ENCODE data around the gene GPAT2. TPM values are rescaled to one million over a fixed set of nuclear protein-coding genes. Genes with fewer than 3 reads are reported as not detected.
"Not testable (repeated sequence)": the region's sequence is repeated elsewhere in the genome, so short reads cannot be mapped to it uniquely, and the experiment has no call there.

GPAT2 gene
- total RNA-seq, 1 donor from 2014 or later, result not detected

- H3K4me3 Mint-ChIP-seq, result no peak overlapping the region
- Histone ChIP-seq H3F3A (ENCODE audit: low read depth) (no peaks in the 10 kb centered on the region), H3K36me3 (no peaks in the 10 kb centered on the region), H3K4me3 (no peak overlapping the region), H3K9me3 (ENCODE audit: low read depth) (no peaks in the 10 kb centered on the region), H4K20me1 (ENCODE audit: low read depth) (no peaks in the 10 kb centered on the region), H3K79me2 (ENCODE audit: low read depth) (no peaks in the 10 kb centered on the region), H3K9ac (no peak overlapping the region), H3K4me2 (no peak overlapping the region), H3K27ac (no peak overlapping the region), H2AFZ (replicated peaks) (no peak overlapping the region), H3K27me3 (no peaks in the 10 kb centered on the region), H3K4me1 (no peaks in the 10 kb centered on the region)
- TF ChIP-seq CTCF (IDR thresholded peaks at IDR 0.05), result no peak
- no peak for TF ChIP-seq EZH2 (IDR thresholded peaks at IDR 0.05)
- TF ChIP-seq EZH2phosphoT487 (IDR thresholded peaks at IDR 0.05), result no peak
- no peaks in the 10 kb centered on the region for H3K36me3 Mint-ChIP-seq
- no peaks in the 10 kb centered on the region for H3K4me1 Mint-ChIP-seq
- no peak for DNase-seq (ENCODE audit: low spot score)
- H3K9me3 Mint-ChIP-seq, result no peaks in the 10 kb centered on the region
- peaks cover 10% of the 10 kb centered on the region for H3K27me3 Mint-ChIP-seq (ENCODE audit: insufficient read depth, low read depth)
- H3K27ac Mint-ChIP-seq, result no peak overlapping the region
Observed at GRCh38 chr2:96025194-96025492, 9.6 kb downstream of the GPAT2 start.

- no peaks in the 10 kb centered on the region for H3K27me3 ChIP-seq
- no peaks in the 10 kb centered on the region for H3F3A ChIP-seq (ENCODE audit: low read depth)
- no peak overlapping the region for H3K4me2 ChIP-seq
- no peak overlapping the region for H3K27ac Mint-ChIP-seq
- no peak for DNase-seq (ENCODE audit: low spot score)
- H2AFZ ChIP-seq (replicated peaks), result no peak overlapping the region
- no peak overlapping the region for H3K4me3 ChIP-seq
- H3K27ac ChIP-seq, result no peak overlapping the region
- H3K4me3 Mint-ChIP-seq, result no peak overlapping the region
- TF ChIP-seq EZH2phosphoT487 (IDR thresholded peaks at IDR 0.05) (no peak), CTCF (IDR thresholded peaks at IDR 0.05) (no peak), EZH2 (IDR thresholded peaks at IDR 0.05) (no peak)
- H3K36me3 Mint-ChIP-seq, result no peaks in the 10 kb centered on the region
- H3K9me3 Mint-ChIP-seq, result no peaks in the 10 kb centered on the region
- no peaks in the 10 kb centered on the region for H4K20me1 ChIP-seq (ENCODE audit: low read depth)
- no peaks in the 10 kb centered on the region for H3K9me3 ChIP-seq (ENCODE audit: low read depth)
- H3K79me2 ChIP-seq (ENCODE audit: low read depth), result no peaks in the 10 kb centered on the region
- H3K36me3 ChIP-seq, result no peaks in the 10 kb centered on the region
- H3K27me3 Mint-ChIP-seq (ENCODE audit: insufficient read depth, low read depth), result peaks cover 10% of the 10 kb centered on the region
- H3K4me1 Mint-ChIP-seq, result no peaks in the 10 kb centered on the region
- H3K9ac ChIP-seq, result no peak overlapping the region
- H3K4me1 ChIP-seq, result no peaks in the 10 kb centered on the region
Observed at GRCh38 chr2:96024336-96025193, 10.2 kb downstream of the GPAT2 start.

DNA sequence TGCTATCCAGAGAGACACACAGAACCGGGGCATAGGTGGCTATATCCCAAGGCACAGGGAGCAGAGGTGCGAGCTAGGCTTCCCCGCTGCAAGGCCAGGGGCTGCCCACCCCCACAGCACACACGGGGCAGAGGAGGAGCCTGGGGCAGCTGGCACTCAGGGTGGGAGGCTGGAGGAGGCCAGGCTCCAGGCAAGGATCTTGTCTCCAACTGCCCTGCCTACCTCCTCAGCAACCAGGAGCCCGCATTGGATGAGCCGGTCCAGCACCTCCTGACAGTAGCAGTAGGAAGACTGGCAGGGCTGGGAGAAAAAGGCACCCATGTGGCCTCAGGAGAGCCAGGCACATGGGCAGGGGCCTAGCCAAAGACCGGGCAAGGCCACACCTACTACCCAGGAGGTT lies 11.0 kb downstream of the GPAT2 start:
- not testable (repeated sequence) for H3K9me3 Mint-ChIP-seq; H3K4me3 Mint-ChIP-seq; DNase-seq (ENCODE audit: low spot score); H3K4me1 Mint-ChIP-seq; H3K27ac ChIP-seq; H3K4me2 ChIP-seq; H3K4me3 ChIP-seq; H3K27me3 ChIP-seq; H3K36me3 Mint-ChIP-seq; H3F3A ChIP-seq (ENCODE audit: low read depth); H3K9ac ChIP-seq; H4K20me1 ChIP-seq (ENCODE audit: low read depth); H2AFZ ChIP-seq (replicated peaks); H3K36me3 ChIP-seq; H3K79me2 ChIP-seq (ENCODE audit: low read depth); H3K27ac Mint-ChIP-seq; H3K4me1 ChIP-seq; H3K9me3 ChIP-seq (ENCODE audit: low read depth)
- peaks cover 12% of the 10 kb centered on the region for H3K27me3 Mint-ChIP-seq (ENCODE audit: insufficient read depth, low read depth)

DNA sequence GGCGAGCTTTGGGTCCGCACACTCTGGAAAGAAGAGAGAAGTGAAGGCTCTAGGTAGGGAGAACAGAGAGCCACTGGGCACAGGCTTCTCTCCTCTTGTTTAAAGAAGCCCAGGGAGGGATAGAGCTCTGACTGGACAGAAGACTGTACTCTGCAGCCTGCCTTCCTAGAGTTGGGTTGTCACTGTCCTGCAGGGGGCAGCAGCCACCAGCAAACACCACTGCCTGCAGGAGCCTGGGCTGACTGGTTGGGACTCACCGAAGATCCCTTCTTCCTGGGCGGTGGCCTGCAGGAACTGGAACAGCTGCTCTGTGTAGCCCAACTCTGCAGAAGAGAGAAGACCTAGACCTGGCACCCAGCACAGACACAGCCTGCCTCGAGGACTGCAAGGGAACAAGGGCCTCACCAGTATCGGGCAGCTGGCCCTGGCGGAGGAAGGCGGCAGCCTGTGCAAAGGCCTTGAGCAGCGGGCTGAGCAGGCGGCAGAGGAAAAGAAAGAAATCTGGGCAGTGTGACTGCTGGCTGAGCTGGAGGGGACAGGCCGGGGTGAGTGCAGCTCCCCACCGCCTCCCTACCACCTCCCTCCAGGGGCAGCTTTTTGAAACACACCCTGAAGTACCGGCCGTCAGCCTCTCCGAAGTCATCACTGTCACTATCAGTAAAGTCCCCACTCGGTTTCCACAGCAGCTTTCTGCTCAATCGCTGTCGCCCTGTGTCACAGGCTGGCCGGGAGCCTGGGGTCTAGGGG lies 11.8 kb downstream of the GPAT2 start:
- not testable (repeated sequence) for H3K4me2 ChIP-seq; H3K27ac Mint-ChIP-seq; H3K27me3 ChIP-seq; H3K4me3 ChIP-seq; H3K79me2 ChIP-seq (ENCODE audit: low read depth); H3K27ac ChIP-seq; H3K9me3 ChIP-seq (ENCODE audit: low read depth); H3K36me3 ChIP-seq; H3K9ac ChIP-seq; H3K4me1 ChIP-seq; H4K20me1 ChIP-seq (ENCODE audit: low read depth); H3K4me3 Mint-ChIP-seq; H3K9me3 Mint-ChIP-seq; H3K36me3 Mint-ChIP-seq; H2AFZ ChIP-seq (replicated peaks); H3F3A ChIP-seq (ENCODE audit: low read depth); H3K4me1 Mint-ChIP-seq
- H3K27me3 Mint-ChIP-seq (ENCODE audit: insufficient read depth, low read depth), result peaks cover 12% of the 10 kb centered on the region
- peak; percentile 85 for TF ChIP-seq CTCF (IDR thresholded peaks at IDR 0.05)
- DNase-seq (ENCODE audit: low spot score), result peak; percentile 87

DNA sequence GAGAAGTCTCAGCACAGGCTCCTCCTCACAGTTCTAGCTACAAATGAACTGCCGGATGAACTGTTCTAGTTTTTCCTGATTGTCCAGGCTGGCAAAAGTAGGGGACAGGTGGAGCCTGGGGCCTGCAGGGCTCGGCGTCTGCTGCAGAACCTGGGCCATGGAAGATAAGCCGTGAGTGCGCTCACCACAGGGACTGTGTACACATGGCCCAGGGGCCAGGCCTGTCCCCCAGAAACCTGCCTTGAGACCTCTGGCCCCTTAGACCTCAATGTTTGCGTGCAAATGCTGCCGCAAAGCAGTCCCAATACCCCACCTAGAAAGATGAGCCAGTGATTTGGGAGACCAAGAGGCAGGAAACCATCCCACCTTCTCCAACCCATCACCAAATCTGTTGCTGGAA lies 12.6 kb downstream of the GPAT2 start:
- H3K36me3 Mint-ChIP-seq; DNase-seq (ENCODE audit: low spot score); H3K4me1 Mint-ChIP-seq: not testable (repeated sequence)

More for the DNA sequence above, 12.6 kb downstream of the GPAT2 start:
- not testable (repeated sequence) for H3K4me2 ChIP-seq; H3K4me3 Mint-ChIP-seq; H3K9ac ChIP-seq; H3K9me3 ChIP-seq (ENCODE audit: low read depth); H3K27ac ChIP-seq; H4K20me1 ChIP-seq (ENCODE audit: low read depth); H3K79me2 ChIP-seq (ENCODE audit: low read depth); H3K27me3 ChIP-seq; H3F3A ChIP-seq (ENCODE audit: low read depth); H3K4me1 ChIP-seq; H3K36me3 ChIP-seq; H3K4me3 ChIP-seq; H2AFZ ChIP-seq (replicated peaks); H3K9me3 Mint-ChIP-seq; H3K27ac Mint-ChIP-seq
- peaks cover 12% of the 10 kb centered on the region for H3K27me3 Mint-ChIP-seq (ENCODE audit: insufficient read depth, low read depth)
